Measurements from ENCODE around the gene LMNB1. TPM values are rescaled to one million over a fixed set of nuclear protein-coding genes. Genes with fewer than 3 reads are reported as not detected.
A peak's percentile ranks its signal among the peaks of the same experiment; 100 is the strongest.

The LMNB1 gene
- total and polyA plus RNA-seq, 2 of the 13 experiments (the other 11 are each of a cell fraction or from before 2014, with no cell fraction given): 12.5 to 159 TPM

- peak; percentile 43; the same call in 1 of the 2 replicates for TF ChIP-seq AHDC1 (CRISPR knock-in tag; IDR thresholded peaks at IDR 0.05; ENCODE audit: borderline replicate concordance)
- peak; percentile 92 for TF ChIP-seq PHF21A (CRISPR knock-in tag; IDR thresholded peaks at IDR 0.05)
- TF ChIP-seq TFAP4 (IDR thresholded peaks at IDR 0.05; ENCODE audit: borderline replicate concordance, low read depth): no peak; the same call in 1 of the 2 replicates
- no peak; the same call in 1 of the 2 replicates for TF ChIP-seq ZNF776 (CRISPR knock-in tag; IDR thresholded peaks at IDR 0.05)
- 0 out of 2 replicates have a peak, but pooled peaks have one; percentile 71 for TF ChIP-seq ZNF569 (CRISPR knock-in tag; IDR thresholded peaks at IDR 0.05; ENCODE audit: borderline replicate concordance)
- TF ChIP-seq ZSCAN21 (CRISPR knock-in tag; IDR thresholded peaks at IDR 0.05; ENCODE audit: borderline replicate concordance): no peak
- TF ChIP-seq RBM39 (IDR thresholded peaks at IDR 0.05; ENCODE audit: low read depth, low read length, poor library complexity, severe bottlenecking): no peak
- peak; percentile 56; the same call in 1 of the 2 replicates for TF ChIP-seq BRCA1 (CRISPR knock-in tag; IDR thresholded peaks at IDR 0.05)
- no peak for TF ChIP-seq ZNF138 (CRISPR knock-in tag; IDR thresholded peaks at IDR 0.05; ENCODE audit: low read depth)
- TF ChIP-seq GTF3A (CRISPR knock-in tag; conservative IDR thresholded peaks at IDR 0.05): no peak
- no peak for TF ChIP-seq ZNF7 (CRISPR knock-in tag; IDR thresholded peaks at IDR 0.05)
- peak; percentile 80 for TF ChIP-seq SIN3A (IDR thresholded peaks at IDR 0.05; ENCODE audit: borderline replicate concordance, low read depth, low read length)
- no peak for TF ChIP-seq ZNF263 (CRISPR knock-in tag; IDR thresholded peaks at IDR 0.05)
- TF ChIP-seq, protein P1, sequence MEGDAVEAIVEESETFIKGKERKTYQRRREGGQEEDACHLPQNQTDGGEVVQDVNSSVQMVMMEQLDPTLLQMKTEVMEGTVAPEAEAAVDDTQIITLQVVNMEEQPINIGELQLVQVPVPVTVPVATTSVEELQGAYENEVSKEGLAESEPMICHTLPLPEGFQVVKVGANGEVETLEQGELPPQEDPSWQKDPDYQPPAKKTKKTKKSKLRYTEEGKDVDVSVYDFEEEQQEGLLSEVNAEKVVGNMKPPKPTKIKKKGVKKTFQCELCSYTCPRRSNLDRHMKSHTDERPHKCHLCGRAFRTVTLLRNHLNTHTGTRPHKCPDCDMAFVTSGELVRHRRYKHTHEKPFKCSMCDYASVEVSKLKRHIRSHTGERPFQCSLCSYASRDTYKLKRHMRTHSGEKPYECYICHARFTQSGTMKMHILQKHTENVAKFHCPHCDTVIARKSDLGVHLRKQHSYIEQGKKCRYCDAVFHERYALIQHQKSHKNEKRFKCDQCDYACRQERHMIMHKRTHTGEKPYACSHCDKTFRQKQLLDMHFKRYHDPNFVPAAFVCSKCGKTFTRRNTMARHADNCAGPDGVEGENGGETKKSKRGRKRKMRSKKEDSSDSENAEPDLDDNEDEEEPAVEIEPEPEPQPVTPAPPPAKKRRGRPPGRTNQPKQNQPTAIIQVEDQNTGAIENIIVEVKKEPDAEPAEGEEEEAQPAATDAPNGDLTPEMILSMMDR (CRISPR knock-in tag; IDR thresholded peaks at IDR 0.05): peak; percentile 15; the same call in 1 of the 2 replicates
- TF ChIP-seq, protein P2, sequence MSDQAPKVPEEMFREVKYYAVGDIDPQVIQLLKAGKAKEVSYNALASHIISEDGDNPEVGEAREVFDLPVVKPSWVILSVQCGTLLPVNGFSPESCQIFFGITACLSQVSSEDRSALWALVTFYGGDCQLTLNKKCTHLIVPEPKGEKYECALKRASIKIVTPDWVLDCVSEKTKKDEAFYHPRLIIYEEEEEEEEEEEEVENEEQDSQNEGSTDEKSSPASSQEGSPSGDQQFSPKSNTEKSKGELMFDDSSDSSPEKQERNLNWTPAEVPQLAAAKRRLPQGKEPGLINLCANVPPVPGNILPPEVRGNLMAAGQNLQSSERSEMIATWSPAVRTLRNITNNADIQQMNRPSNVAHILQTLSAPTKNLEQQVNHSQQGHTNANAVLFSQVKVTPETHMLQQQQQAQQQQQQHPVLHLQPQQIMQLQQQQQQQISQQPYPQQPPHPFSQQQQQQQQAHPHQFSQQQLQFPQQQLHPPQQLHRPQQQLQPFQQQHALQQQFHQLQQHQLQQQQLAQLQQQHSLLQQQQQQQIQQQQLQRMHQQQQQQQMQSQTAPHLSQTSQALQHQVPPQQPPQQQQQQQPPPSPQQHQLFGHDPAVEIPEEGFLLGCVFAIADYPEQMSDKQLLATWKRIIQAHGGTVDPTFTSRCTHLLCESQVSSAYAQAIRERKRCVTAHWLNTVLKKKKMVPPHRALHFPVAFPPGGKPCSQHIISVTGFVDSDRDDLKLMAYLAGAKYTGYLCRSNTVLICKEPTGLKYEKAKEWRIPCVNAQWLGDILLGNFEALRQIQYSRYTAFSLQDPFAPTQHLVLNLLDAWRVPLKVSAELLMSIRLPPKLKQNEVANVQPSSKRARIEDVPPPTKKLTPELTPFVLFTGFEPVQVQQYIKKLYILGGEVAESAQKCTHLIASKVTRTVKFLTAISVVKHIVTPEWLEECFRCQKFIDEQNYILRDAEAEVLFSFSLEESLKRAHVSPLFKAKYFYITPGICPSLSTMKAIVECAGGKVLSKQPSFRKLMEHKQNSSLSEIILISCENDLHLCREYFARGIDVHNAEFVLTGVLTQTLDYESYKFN (CRISPR knock-in tag; conservative IDR thresholded peaks at IDR 0.05): 0 out of 2 replicates have a peak, but pooled peaks have one; percentile 38
- TF ChIP-seq WIZ (CRISPR knock-in tag; IDR thresholded peaks at IDR 0.05): no peak
- TF ChIP-seq ZNF3 (CRISPR knock-in tag; IDR thresholded peaks at IDR 0.05): no peak
These were observed at the start of gene LMNB1 (continued) for GRCh38 chr5:126776499-126777256.
